Stimulated activated CD4-positive, alpha-beta T cell treated with anti-CD3 and anti-CD28 coated beads, Interleukin-12 subunit alpha, Interleukin-12 subunit beta, amount 100 ng/mL, for 24 hours (primary cell): ENCODE results near the gene ZNF138.
"Not testable (repeated sequence)": the region's sequence is repeated elsewhere in the genome, so short reads cannot be mapped to it uniquely, and the experiment has no call there.

ENCODE experiments used
- DNase-seq, 2 experiments: peaks; one replicate each; pipeline ENCODE4 v3.0.0-alpha.2; 2020; ENCODE audit warnings: low read depth in 2 of 2

ZNF138 gene

GRCh38 chr7:64838051-64838450 is 43.8 kb downstream of the ZNF138 start:
- DNase-seq: not testable (repeated sequence)

GRCh38 chr7:64838691-64839090 is 44.5 kb downstream of the ZNF138 start:
- no peak for DNase-seq

GRCh38 chr7:64839910-64840309 is 45.7 kb downstream of the ZNF138 start:
- no peak for DNase-seq

- DNase-seq: no peak
Measured at GRCh38 chr7:64849250-64849923, 55.2 kb downstream of the ZNF138 start.

GRCh38 chr7:64849924-64850499 is 55.8 kb downstream of the ZNF138 start:
- DNase-seq: no peak

- no peak for DNase-seq
Measured at GRCh38 chr7:64853679-64854078, 59.5 kb downstream of the ZNF138 start.

GRCh38 chr7:64854969-64855368 is 60.7 kb downstream of the ZNF138 start:
- DNase-seq: no peak

GRCh38 chr7:64863021-64863420 is 68.8 kb downstream of the ZNF138 start:
- DNase-seq: no peak

- not testable (repeated sequence) for DNase-seq
Measured at GRCh38 chr7:64863530-64863929, 69.3 kb downstream of the ZNF138 start.

- no peak for DNase-seq
Measured at GRCh38 chr7:64863969-64864368, 69.7 kb downstream of the ZNF138 start.

- DNase-seq: no peak
Measured at GRCh38 chr7:64867863-64868440, 73.7 kb downstream of the ZNF138 start.

GRCh38 chr7:64868499-64868898 is 74.3 kb downstream of the ZNF138 start:
- DNase-seq: no peak

- DNase-seq: no peak
Measured at GRCh38 chr7:64869121-64869725, 75.0 kb downstream of the ZNF138 start.

GRCh38 chr7:64869912-64870562 is 75.8 kb downstream of the ZNF138 start:
- DNase-seq: no peak

- DNase-seq: no peak
Measured at GRCh38 chr7:64870656-64871055, 76.4 kb downstream of the ZNF138 start.

- DNase-seq: no peak
Measured at GRCh38 chr7:64871761-64872160, 77.5 kb downstream of the ZNF138 start.

GRCh38 chr7:64872351-64873154 is 78.3 kb downstream of the ZNF138 start:
- no peak for DNase-seq

GRCh38 chr7:64873155-64873500 is 78.9 kb downstream of the ZNF138 start:
- DNase-seq: no peak

GRCh38 chr7:64873517-64873916 is 79.3 kb downstream of the ZNF138 start:
- DNase-seq: no peak

- DNase-seq: no peak
Measured at GRCh38 chr7:64874114-64874513, 79.9 kb downstream of the ZNF138 start.

- no peak for DNase-seq
Measured at GRCh38 chr7:64874562-64875250, 80.5 kb downstream of the ZNF138 start.
